ENCODE results near the gene PLPP1. TPM values are rescaled to one million over a fixed set of nuclear protein-coding genes. Genes with fewer than 3 reads are reported as not detected.

PLPP1 gene
- total and polyA plus RNA-seq, 8 donors, result 56.2 to 93.6 (median 85.1) TPM

GRCh38 chr5:55564721-55565120 lies 30.0 kb upstream of the PLPP1 start:
- Histone ChIP-seq H3K4me1 (peaks cover 0 to 2% of the 10 kb centered on the region in 2 donors), H3K9me3 (no peaks in the 10 kb centered on the region), H3K36me3 (no peaks in the 10 kb centered on the region), H3K27me3 (no peaks in the 10 kb centered on the region), H3K4me3 (no peak overlapping the region), H3K27ac (no peak overlapping the region)
- DNase-seq (peak in 1 of 4 donors; percentile 36), ATAC-seq (no peak)
- intact Hi-C loops (cut with DNase I), result no loop called here
- TF ChIP-seq, protein P1, sequence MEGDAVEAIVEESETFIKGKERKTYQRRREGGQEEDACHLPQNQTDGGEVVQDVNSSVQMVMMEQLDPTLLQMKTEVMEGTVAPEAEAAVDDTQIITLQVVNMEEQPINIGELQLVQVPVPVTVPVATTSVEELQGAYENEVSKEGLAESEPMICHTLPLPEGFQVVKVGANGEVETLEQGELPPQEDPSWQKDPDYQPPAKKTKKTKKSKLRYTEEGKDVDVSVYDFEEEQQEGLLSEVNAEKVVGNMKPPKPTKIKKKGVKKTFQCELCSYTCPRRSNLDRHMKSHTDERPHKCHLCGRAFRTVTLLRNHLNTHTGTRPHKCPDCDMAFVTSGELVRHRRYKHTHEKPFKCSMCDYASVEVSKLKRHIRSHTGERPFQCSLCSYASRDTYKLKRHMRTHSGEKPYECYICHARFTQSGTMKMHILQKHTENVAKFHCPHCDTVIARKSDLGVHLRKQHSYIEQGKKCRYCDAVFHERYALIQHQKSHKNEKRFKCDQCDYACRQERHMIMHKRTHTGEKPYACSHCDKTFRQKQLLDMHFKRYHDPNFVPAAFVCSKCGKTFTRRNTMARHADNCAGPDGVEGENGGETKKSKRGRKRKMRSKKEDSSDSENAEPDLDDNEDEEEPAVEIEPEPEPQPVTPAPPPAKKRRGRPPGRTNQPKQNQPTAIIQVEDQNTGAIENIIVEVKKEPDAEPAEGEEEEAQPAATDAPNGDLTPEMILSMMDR (IDR thresholded peaks at IDR 0.05), result no peak

GRCh38 chr5:55558484-55558883 lies 23.7 kb upstream of the PLPP1 start:
- Histone ChIP-seq H3K4me3 (no peak overlapping the region), H3K27me3 (no peaks in the 10 kb centered on the region), H3K27ac (no peak overlapping the region), H3K9me3 (no peaks in the 10 kb centered on the region), H3K4me1 (no peaks in the 10 kb centered on the region), H3K36me3 (no peaks in the 10 kb centered on the region)
- DNase-seq (no peak), ATAC-seq (no peak)
- TF ChIP-seq, protein P1 (IDR thresholded peaks at IDR 0.05), result no peak
- intact Hi-C loops (cut with DNase I), result no loop called here

DNA sequence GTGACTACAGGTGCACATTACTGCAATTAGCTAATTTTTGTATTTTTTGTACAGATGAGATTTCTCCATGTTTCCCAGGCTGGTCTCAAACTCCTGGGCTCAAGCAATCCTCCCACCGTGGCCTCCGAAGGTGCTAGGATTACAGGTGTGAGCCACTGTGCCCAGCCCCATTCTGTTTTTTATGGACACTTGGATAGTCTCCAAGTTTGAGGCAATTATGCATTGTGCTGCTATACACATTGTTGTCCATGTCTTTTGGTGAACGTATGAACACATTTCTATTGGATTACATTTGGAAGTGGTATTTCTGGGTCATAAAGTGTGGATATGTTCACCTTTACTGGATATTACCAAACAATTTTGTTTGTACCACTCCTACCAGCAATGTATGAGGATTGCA lies 22.4 kb upstream of the PLPP1 start:
- Histone ChIP-seq H3K4me3 (no peak overlapping the region), H3K27ac (no peak overlapping the region), H3K27me3 (no peaks in the 10 kb centered on the region), H3K4me1 (no peaks in the 10 kb centered on the region), H3K9me3 (no peaks in the 10 kb centered on the region), H3K36me3 (no peaks in the 10 kb centered on the region)
- intact Hi-C loops (cut with DNase I), result no loop called here
- TF ChIP-seq, protein P1 (IDR thresholded peaks at IDR 0.05), result no peak
- ATAC-seq, result no peak
- no peak for DNase-seq

DNA sequence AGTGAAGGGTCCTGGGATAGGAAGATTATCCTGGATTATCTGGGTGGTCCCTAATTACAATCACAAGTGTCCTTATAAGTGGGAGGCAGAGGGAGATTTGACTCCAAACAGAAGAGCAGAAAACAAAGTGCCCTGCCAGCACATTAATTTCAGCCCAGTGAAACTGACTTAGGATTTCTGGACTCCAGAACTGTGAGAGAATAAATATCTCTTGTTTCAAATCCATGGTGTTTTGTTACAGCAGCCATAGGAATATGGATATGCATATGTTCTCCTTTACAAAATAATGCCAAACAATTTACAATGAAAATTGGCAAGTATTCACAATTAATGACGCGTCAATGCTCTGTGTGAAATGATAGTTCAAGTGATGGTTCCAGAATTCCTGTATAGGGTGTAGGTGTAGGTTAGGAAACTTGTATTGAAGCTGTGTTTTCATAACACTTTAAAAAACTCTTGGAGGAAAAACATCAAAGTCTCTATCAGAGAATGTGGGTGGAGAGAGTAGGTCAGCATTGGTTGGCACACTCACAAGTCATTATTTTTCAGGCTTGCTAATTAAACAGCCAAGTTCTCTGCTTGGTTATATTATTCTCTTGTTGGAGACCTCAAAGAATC lies 19.9 kb upstream of the PLPP1 start:
- intact Hi-C loops (cut with DNase I), result no loop called here
- no peaks in the 10 kb centered on the region for H3K9me3 ChIP-seq
- no peaks in the 10 kb centered on the region for H3K27me3 ChIP-seq
- no peak overlapping the region for H3K4me3 ChIP-seq
- ATAC-seq (no peak), DNase-seq (no peak)
- H3K36me3 ChIP-seq, result no peaks in the 10 kb centered on the region
- no peak overlapping the region for H3K27ac ChIP-seq
- H3K4me1 ChIP-seq, result no peaks in the 10 kb centered on the region
- TF ChIP-seq, protein P1 (IDR thresholded peaks at IDR 0.05), result no peak

DNA sequence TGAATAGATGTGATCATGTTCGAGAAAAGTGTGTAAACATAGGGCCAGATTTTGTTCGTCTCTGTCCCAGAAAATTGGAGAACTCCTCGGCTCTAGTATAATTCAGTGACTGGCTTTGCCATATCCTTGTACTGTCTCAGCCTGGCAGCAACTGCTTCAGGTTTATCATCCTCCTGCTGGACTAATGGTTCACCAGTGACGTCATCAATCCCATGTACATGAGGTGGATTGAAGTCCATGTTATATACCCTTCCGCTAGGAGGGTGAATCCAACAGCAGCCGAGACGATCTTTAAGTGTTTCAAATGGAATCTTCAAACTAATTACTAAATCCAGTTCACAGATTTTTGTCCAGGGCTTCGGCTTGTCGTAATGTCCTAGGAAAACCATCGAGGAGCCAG lies 17.1 kb upstream of the PLPP1 start:
- no peaks in the 10 kb centered on the region for H3K36me3 ChIP-seq
- H3K9me3 ChIP-seq, result no peaks in the 10 kb centered on the region
- H3K4me3 ChIP-seq, result no peak overlapping the region
- ATAC-seq, result no peak
- TF ChIP-seq, protein P1 (IDR thresholded peaks at IDR 0.05), result no peak
- H3K27me3 ChIP-seq, result no peaks in the 10 kb centered on the region
- intact Hi-C loops (cut with DNase I), result no loop called here
- H3K27ac ChIP-seq, result no peak overlapping the region
- no peak for DNase-seq
- no peaks in the 10 kb centered on the region for H3K4me1 ChIP-seq

All from left lung (tissue), 10 donors.